Measurements from ENCODE around the gene PLPP4.

PLPP4 gene

DNA sequence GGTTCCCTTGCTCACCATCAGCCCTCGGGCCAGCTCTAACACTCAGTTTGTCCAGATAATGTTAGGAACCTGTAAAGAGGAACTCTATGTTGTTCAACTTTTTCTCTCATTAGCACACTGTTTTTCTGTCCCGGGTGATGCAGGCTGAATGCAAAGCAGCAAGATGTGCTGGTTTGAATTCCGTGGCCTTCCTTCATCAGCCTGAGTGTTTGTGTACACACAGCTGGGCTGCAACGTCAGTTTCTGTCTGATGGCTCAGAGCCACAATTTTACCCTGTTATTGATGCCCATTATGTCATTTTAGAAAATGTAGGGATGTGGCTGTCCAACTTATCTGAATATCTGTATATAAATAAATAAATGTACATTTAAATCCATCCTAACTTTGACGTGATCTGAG is 152.0 kb downstream of the PLPP4 start:
- DNase-seq (ENCODE audit: low read depth in 2 of 2) = no peak

DNA sequence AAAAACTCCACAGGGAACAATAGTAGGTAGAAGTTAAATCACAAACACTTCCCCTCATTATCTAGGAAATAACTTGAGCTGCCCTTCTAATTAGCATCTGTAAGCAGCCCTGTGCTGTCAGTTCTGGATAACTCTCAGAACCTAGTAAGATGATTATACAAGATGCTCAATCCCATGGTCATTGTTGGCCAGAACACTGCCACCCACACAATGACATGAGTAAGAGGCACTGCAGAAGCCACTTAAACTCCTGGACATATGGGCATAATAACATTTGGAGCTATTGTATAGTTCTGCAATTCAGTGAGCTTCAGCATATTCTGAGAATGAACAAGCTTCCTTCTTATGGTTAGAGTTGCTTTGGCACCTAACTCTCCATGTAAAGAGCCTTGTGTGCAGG is 153.8 kb downstream of the PLPP4 start:
- no peak for DNase-seq (ENCODE audit: low read depth in 2 of 2)

DNA sequence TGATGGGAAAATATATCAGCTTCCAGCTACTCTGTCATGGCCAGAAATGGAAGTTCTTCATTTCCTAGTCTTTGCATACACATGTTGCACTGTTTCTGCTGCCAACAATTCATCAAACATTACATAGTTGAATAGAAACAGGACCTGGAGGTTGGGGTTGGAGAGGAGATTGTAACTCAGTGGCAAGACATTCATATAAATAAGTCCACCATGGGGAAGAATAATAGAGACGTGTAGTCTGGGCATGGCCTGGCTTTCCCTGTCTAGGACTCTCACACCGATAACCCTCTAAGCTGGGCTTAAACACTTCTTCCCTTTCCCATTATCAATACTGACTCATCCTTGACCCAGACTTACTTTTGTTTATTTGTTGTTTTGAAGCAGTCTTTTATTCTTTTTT is 155.7 kb downstream of the PLPP4 start:
- no peak for DNase-seq (ENCODE audit: low read depth in 2 of 2)

DNA sequence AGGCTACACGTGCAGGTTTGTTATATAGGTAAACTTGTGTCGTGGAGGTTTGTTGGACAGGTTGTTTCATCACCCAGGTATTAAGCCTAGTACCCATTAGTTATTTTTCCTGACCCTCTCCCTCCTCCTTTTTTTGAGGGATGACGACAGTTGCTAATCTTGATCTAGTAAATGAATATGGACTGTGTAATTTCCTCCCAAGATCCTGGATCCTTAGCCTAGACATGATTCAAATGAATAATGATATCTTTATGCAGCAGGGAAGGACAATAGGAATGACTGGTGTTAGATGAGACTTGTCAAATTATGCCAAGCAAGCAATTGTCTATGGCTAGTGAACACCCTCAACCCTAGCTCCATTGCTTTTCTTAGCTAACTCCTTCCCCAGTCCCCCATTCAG is 156.2 kb downstream of the PLPP4 start:
- no peak for DNase-seq (ENCODE audit: low read depth in 2 of 2)

DNA sequence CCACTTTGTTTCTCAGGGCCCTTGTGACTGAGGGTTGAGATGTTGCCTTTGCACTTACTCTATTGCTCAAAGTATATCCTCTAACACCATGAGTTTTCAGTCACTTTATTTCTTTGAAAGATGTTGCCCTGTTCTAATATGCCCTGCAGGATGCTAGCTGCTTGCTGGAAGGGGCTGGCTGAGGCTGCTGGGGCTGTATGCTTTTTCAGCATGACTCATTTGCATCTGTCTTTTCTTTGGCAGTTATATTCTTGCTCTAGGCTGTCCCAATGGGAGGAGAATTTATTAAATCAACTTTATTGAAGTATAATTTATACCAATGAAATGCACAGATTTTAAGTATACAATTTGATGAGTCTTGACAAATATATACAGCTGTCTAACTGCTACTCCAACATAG is 157.7 kb downstream of the PLPP4 start:
- no peak for DNase-seq (ENCODE audit: low read depth in 2 of 2)

DNA sequence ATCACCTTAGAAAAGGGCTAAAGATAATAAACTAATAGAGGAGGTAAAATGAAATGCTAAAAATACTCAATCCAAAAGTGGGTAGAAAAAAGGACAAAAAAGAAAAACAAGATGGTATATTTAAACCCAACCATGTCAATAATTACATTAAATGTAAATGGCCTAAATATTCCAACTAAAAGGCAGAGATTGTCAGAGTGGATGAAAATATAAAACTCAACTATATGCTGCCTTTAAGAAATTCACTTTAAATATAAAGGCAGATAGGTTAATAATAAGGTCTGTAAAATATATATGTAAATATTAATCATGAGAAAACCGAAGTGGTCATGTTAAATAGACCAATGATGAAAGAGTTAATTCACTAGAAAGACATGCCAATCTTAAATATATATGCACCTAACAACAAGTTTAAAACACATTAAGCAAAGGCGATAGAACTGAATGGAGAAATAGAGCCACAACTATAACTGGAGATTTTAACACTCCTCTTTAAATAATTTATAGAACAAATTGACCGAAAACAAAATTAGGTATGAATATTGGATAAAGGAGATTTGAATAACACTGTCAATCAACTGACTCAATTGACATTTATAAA is 159.4 kb downstream of the PLPP4 start:
- no peak for DNase-seq (ENCODE audit: low read depth in 2 of 2)

DNA sequence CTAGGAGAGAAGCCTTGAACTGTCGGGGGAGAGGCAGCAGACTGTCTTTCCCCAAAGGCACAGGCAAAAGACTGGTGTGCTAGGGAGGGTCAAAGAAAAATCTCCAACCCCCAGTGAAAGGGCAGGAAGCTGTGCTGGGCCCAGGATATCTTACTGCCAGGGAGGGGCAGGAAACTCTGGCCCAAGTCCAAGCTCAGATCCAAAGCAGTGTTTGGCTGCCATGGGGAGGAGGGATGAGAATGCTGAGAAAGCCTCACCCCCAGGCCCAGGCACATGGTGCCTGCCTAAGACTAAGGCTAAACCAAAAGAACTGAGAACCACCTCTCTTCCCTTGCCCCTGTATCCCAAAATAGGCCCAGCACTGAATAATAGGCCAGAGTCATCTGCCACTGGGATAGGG is 171.2 kb downstream of the PLPP4 start:
- no peak for DNase-seq (ENCODE audit: low read depth in 2 of 2)

DNA sequence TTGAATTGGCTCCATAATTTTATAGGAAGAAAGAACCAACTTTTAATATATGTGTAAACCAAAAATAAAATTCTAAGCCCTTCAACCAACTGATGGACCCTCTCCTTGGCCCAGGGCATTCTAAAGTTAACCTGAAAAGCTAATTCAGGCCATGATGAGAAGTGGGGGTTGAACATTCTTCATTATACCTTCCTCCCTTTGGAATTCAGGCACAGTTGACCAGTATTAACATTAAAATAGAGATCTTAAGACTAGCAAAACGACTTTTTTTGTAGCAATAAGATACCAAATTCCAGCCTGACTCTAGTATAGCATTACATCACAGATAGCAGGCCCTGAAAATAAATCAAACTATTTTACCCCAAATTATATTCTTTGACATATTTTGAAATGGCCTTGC is 173.2 kb downstream of the PLPP4 start:
- no peak for DNase-seq (ENCODE audit: low read depth in 2 of 2)

DNA sequence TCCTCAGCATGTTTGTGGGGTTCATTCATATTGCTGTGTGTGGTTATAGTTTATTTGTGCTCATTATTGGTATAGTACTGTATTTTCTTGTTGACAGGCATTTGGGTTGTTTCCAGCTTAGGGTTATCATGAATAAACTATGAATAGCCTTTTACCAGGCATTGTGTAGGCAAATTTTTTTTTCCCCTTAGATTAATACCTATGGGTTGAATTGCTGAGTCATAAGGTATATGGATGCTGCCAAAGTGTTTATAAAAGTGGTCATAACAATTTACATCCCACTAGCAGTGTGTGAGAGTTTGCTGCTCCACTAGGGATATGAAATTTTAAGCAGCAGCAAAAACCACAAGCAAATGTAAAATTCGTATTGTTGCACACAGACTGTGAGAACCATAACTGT is 175.0 kb downstream of the PLPP4 start:
- no peak for DNase-seq (ENCODE audit: low read depth in 2 of 2)

DNA sequence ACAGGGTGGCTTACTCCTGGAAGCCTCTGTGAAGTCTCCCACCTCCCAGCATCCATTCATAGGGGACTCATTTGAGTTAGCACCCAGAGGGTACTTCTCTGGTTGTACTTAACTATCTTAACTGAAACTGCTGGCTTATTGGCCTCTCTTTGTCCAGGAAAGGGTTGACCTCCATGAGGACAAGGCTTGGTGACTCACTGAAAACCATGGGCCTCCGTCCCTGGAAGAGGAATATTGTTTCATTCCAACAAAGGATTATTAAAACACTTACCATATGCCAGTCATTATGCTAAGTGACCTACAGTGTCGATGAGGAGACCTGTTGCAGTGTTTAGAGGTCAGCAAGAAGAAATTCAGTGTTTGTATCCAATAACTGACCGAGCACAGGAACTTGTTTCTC is 175.9 kb downstream of the PLPP4 start:
- DNase-seq (ENCODE audit: low read depth in 2 of 2) = no peak

DNA sequence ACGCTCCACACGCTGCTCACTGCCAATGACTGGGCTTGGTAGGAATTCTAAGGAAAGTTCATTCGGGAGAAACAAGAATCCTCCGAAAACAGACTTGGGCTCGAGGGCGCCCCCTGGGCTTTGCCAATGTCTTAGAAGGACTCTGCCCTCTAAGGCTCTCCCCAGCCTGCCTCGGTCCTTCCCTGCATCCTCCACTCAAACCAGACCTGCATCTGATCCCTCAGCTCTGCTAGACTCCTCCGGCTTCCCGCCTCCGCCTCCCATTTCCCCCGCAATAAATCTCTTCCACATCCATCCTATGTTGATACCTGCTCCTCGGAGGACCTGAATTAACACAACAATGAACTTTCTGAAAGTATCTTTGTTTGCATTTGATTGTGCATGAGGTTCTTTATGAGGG is 177.6 kb downstream of the PLPP4 start:
- DNase-seq (ENCODE audit: low read depth in 2 of 2) = no peak
